ENCODE results near the gene TRIM29.

The TRIM29 gene

GRCh38 chr11:120137611-120138521 is at the start of gene TRIM29:
Gene TRIM29 (minus strand): TSS chr11:120138113. CDS start chr11:120138031, 82 bp downstream.
- H3K4me3 ChIP-seq (replicated peaks in 1 of 2; ENCODE audit: low read depth in 2 of 2, low read length in 2 of 2) = no peak within 1 kb of the TSS
- TF ChIP-seq, protein P1, sequence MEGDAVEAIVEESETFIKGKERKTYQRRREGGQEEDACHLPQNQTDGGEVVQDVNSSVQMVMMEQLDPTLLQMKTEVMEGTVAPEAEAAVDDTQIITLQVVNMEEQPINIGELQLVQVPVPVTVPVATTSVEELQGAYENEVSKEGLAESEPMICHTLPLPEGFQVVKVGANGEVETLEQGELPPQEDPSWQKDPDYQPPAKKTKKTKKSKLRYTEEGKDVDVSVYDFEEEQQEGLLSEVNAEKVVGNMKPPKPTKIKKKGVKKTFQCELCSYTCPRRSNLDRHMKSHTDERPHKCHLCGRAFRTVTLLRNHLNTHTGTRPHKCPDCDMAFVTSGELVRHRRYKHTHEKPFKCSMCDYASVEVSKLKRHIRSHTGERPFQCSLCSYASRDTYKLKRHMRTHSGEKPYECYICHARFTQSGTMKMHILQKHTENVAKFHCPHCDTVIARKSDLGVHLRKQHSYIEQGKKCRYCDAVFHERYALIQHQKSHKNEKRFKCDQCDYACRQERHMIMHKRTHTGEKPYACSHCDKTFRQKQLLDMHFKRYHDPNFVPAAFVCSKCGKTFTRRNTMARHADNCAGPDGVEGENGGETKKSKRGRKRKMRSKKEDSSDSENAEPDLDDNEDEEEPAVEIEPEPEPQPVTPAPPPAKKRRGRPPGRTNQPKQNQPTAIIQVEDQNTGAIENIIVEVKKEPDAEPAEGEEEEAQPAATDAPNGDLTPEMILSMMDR (IDR thresholded peaks at IDR 0.05; ENCODE audit: low read depth, low read length) = no peak
- DNase-seq (ENCODE audit: low read depth in 2 of 2) = no peak

DNA sequence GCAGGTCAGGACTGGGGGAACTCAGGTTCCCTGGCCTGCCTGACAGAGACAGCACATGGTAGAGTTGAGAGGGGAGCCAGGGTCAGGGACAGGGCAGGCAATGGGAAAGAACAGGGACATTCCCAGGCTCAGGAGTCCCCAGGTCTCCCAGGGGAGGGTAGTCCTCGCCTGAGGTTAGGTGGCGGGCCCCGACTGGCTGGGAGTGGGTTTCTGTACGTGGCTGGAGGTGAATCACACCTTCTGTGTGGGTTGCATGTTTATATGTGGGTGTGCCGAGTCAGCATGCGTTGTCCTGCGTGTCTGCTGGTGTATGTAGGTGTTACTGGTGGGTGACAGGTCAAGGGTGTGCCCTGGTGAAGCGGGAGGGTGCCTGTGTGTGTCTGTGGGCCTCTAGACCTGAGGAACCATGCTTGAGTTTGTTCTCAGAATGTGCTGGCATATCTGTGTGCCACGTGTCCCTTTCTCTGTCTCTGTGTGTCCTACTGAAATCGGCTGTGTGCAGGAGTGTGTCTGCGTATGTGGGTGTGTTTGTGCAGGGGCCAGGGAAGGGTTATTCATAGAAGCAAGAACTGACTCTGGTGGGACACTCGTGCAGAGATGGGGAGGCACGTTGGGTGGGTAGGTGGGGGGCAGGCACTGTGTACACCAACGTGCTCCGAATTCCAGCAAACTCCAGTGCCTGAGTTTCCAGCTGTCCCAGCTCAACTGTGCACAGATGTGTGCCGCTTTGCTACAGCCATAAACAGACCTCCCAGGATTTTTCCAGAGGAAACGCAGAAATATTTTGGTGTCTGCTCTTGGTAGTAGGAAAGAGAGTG is 49.1 kb upstream of the TRIM29 start:
- TF ChIP-seq, protein P1 (IDR thresholded peaks at IDR 0.05; ENCODE audit: low read depth, low read length) = no peak
- H3K4me3 ChIP-seq (replicated peaks in 1 of 2; ENCODE audit: low read depth in 2 of 2, low read length in 2 of 2) = no peak overlapping the region
- DNase-seq (ENCODE audit: low read depth in 2 of 2) = peak in 1 of 2 donors; percentile 33

DNA sequence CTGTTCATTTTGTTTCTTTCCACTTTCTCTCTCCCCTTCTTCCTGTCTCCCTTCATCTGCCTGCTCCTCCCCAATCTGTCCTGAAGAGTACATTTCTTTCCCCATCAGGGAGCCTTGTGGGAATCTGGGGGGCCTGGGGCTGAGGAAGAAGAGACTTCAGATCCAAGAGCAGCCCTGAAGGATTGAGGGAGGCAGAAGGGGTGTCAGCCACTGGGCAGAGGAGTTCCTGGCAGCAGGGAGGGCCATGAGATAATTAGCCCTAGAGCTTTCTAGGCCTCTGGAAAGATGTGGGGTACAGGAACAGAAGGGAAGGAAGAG is 48.5 kb upstream of the TRIM29 start:
- no peak for DNase-seq (ENCODE audit: low read depth in 2 of 2)
- H3K4me3 ChIP-seq (replicated peaks in 1 of 2; ENCODE audit: low read depth in 2 of 2, low read length in 2 of 2) = no peak overlapping the region
- TF ChIP-seq, protein P1 (IDR thresholded peaks at IDR 0.05; ENCODE audit: low read depth, low read length) = no peak

GRCh38 chr11:120185706-120186455 is 48.0 kb upstream of the TRIM29 start:
- no peak for DNase-seq (ENCODE audit: low read depth in 2 of 2)
- H3K4me3 ChIP-seq (replicated peaks in 1 of 2; ENCODE audit: low read depth in 2 of 2, low read length in 2 of 2) = no peak overlapping the region
- TF ChIP-seq, protein P1 (IDR thresholded peaks at IDR 0.05; ENCODE audit: low read depth, low read length) = no peak

DNA sequence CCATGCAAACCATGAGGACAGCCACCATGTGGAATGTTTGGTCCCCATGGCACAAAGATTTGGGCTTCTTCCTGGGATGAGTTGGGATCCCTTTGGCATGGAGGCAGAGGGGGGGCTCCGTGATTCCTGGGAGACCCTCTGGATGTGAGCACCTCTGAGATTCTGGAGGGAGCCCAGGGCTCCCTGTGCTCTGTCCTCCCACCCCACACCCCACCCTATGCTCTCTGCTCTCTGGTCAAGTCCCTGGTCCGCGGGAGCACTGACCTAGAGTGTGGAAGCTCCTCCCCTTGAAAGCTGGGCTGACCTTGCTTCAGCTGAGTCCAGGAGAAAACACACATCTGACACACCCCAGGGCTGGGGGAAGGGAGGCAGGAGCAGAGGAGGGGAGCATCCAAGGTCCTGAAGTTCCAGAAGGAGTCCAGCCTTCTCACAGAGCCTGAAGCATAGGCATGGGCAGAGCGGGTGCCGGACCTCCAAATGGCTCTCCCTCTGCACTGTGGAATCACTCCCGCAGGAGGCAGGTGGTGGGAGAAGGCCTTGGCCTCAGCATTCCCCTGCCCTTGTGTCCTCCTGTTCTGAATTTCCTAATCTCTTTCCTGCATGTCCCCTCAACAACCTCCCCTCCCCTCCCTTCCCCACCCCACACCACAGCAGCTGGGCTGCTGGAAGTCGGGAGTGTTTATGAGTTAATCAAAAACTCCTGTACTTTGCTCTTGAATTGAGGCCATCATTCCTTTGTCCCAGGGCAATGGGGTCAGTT is 47.2 kb upstream of the TRIM29 start:
- TF ChIP-seq, protein P1 (IDR thresholded peaks at IDR 0.05; ENCODE audit: low read depth, low read length) = no peak
- DNase-seq (ENCODE audit: low read depth in 2 of 2) = peak in 1 of 2 donors; percentile 51
- H3K4me3 ChIP-seq (replicated peaks in 1 of 2; ENCODE audit: low read depth in 2 of 2, low read length in 2 of 2) = no peak overlapping the region
